GM21423 (cell line): Measurements from ENCODE around the gene ZBTB38.
A peak's percentile ranks its signal among the peaks of the same experiment; 100 is the strongest.

Experiments used
- ATAC-seq: cut with Tn5 transposase; IDR thresholded peaks from one replicate; pipeline ENCODE4 v1.9.1; 2021; ENCODE audit warnings: mild to moderate bottlenecking, moderate library complexity; ENCODE audit not compliant: unreplicated experiment

Gene ZBTB38

DNA sequence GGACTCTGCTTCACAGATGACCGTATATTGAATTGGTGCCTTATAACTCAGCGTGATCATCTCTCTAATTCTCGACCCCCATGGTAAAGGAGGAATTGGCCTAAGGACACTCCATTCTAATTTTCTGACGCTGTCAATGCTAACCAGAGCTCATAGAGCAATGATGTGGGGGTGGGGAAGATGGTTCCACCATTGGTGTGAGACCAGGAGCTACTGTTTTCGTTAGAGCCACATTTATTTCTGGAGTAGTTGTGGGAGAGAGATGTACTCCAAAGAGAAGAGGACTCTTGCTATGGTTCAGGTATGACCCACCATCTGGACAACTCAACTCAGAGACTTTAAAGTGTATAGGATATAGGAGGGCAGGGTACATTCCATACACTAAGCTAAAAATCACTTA lies 16.3 kb downstream of the ZBTB38 start:
- ATAC-seq = no peak

DNA sequence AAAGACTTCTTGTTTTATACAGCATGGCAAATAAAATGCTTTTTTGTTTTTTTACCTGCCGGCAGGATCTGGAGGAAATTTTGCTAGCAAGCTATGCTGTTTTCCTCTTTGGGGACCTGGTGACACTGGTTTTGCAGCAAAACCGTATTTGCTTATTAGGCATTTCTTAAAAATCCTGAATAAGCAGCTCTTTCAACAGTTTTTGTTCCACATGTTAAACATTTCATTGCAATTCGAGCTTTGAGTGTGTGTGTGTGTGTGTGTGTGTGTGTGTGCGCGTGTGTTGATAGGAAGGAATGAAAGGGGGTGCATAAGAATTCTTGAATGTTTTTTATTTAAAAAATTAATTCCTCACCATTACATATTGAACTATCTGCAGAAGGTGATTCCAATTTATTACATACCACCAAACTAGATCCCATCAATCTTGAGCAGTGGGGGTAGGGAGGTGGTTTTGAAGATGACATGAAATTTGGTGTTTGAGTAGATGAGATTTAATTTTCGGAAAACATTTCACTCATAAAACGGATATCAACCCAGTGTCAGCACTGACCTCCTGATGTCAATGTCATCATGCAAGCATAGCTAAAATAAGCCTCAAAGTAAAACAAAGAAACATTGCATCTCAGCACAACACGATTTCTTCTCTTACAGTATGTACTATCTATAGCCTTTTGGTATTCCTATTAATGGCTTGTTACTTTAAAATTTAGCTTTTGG lies 17.3 kb downstream of the ZBTB38 start:
- ATAC-seq = no peak

DNA sequence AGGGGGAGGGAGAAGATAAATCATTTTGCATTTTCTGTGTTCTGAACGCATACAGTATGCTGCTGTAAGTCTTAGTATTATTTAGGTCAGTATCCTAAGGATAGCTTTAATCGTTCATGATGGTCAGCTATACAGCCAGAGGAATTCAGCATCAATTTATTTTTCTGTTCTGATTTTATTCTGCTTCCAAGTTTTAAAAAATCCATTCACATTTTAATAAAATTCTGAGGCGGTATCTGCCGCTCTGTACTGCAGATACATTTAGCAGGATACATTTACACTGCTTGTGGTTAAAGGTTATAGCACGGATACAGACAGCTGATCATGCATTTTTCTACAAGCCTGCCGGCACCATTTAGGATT lies 17.8 kb downstream of the ZBTB38 start:
- no peak for ATAC-seq

DNA sequence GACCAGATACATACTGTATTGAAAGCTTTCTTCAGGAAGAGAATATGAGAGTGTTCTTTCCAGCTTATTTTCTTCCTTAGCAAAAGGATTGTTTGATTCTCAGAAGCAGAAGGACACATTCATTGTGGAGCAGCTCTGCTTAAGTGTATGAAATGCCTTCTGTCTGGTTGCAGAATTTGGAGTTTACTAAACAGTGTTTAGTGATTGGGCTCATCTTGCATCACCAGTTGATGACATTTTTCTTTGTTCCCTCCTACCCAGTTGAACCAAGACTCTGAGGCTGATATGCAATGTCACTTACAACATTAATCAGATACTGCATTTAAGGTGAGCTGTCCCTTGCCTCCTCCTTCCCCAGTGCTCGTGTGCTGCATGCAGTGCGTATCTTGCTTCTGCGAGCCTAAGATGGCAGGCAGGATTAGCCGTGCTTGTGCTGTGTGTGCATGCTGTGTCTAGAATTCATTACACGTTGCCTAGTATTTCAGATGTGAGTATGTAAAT lies 18.4 kb downstream of the ZBTB38 start:
- no peak for ATAC-seq

DNA sequence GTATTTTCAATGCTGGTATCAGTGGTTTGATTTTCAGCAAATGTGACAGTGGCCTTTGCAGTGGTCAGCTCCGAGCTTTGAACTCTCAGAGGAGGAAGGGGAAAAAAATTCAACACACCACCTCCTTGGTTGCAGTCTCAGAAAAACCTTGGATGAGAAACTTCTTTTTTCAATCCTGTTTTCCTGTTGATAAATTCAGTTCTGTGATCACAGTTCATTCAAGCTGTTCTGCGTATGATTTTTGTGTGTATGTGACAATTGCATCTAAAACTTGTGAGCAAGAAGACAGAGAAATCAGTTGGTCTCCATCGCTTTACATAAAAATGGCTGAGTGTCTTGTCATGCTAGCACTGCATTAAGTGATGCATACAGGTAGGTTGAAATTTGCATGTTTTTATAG lies 19.2 kb downstream of the ZBTB38 start:
- ATAC-seq = no peak

DNA sequence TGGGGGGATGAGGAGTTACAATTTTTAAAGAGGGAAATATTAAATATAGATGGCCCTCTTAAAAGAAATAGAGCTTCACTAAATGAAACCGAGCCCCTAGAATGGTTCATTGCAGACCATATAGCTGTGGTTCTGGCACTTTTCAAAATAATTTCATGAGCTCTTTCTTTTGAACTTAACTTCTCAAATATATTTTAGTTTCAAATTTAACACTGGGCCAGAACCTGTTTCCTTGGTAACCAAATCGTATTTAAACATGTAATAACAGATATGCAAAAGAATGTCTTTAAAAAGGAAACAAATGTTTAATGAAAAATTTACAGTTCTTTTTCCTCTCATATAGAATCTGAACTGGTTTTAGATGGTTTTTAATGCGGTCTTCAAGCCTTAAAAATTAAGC lies 20.1 kb downstream of the ZBTB38 start:
- no peak for ATAC-seq

DNA sequence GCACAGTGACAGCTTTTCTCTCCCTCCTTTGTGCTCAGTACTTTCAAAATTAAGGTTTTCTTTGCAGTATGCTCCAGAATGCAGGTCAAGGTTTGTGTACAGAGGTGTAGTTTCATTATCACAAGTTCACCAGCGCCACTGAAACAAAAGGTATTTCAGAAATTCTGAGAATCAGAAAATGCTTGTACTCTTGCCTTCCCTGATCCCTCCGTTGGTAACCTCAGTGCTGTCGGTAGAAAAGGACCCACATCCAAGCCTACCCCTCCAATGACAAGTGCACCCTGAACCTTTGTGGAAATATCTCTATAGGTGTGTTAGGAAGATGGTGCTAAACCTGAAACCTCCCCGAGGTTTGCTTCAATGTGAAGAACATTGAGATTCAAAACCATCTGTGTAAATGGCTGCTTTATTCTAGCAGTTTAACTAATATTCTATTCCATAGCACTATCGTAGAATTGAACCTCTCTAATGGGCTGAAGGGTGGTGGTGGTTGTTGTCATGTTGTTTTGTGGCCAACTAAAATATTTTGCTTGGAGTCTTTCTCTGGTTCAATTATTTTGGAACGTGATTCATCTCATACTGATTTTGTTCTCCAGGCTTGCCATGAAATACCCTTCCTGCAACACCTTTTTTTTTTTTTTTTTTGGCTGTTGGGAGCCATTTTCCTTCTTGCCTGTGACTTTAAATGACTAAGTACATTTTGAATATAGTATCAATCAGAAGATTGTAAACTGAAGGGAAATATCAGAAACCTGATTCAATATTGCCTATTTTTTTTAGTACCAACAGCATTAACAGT lies 20.7 kb downstream of the ZBTB38 start:
- peak; percentile 39 for ATAC-seq

DNA sequence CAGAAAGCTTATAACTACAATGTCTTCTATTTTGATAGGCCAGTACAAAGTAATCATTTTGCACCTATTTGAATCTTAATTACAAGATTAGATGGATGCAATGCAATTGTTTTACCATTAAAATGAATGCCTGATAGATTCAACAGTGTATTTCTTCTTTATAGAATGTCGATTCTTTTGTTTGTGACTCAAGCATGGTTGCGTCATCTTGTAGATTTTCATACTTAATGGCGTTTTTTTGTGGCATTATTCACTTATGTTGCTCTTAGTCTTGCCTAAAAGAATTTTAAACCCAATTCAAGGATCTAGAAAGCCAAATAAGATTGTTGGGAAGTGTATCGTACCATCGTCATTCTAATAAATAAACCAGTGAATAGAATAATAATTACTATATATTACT lies 21.4 kb downstream of the ZBTB38 start:
- ATAC-seq = no peak

DNA sequence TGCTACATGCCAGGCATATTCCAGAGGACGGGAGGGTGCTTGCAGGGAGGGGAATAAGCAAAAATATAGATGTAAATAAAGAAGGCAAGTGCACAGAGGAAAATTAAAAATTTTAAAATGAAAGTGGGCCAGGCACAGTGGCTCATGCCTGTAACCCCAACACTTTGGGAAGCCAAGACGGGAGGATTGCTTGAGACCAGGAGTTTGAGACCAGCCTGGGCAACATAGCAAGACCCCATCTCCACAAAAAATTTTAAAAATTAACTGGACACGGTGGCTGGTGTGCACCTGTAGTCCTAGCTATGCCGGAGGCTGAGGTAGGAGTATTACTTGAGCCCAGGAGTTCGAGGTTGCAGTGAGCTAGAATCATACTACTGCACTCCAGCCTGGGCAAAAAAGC lies 22.4 kb downstream of the ZBTB38 start:
- no peak for ATAC-seq

DNA sequence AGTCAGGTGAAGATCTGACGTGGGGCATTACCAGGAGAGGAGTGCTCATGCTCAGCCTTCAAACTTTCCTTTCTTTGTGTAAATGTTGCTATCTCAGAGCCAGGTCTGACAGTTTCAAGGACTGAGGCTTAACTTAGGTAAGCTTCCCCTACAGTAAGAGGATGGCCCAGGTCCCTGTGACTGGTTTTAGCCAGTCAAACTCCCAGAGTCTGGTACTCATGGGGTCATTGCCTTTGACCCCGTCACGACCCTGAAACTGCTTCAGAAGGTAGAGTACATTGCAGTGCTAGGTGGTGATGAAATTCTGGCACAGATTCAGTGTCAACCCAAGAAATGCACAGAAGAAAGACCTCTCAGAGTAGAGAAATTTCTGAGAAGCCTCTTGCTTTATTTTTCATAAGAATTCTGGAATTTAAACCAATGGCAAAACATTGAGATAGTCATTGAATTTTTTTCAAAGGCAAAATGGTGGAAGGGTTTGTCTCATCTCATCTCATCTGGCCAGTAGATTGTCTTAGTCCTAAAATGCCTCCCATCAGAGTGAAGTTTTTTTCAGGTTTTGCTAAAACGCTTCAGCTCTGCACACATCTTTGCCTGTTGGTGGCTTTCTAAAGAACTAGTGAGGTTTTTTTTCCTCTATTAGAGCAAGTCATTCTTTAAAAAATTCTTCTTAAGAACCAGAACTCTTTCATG lies 23.1 kb downstream of the ZBTB38 start:
- no peak for ATAC-seq

DNA sequence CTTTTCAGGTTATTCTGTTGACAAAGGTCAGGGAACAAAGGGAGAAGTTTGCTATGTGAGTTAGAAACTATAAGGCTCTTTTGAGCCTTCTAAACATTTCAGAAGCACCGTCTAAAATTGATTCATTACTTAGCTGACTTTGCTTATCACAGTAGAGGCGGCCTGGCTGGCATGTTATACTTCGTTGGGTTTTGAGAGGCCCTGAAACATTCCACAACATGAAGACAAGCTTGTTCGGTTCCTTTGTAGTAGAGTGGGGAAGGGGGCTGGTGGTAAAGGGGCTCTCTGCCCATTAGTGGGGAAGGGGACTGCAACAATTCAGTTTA lies 23.6 kb downstream of the ZBTB38 start:
- ATAC-seq = no peak

DNA sequence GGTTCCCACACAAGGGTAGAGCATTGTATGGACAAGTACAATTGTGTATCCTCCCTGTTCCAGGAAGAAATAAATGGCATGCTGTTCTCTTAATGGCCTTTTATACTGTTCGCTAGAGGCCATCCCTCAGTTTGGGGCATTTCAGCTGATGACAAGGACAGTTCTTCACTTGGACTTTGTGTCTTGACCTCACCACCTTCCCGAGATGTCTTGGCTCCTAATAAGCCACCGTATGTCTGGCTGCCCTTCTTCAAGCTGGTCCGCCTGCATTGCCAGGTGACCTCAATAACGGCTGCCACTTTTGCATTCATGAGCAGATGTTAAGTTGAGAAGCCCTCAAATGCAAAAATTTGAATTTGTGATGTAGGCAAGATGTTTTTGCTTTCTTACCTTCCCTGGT lies 24.1 kb downstream of the ZBTB38 start:
- ATAC-seq = no peak

DNA sequence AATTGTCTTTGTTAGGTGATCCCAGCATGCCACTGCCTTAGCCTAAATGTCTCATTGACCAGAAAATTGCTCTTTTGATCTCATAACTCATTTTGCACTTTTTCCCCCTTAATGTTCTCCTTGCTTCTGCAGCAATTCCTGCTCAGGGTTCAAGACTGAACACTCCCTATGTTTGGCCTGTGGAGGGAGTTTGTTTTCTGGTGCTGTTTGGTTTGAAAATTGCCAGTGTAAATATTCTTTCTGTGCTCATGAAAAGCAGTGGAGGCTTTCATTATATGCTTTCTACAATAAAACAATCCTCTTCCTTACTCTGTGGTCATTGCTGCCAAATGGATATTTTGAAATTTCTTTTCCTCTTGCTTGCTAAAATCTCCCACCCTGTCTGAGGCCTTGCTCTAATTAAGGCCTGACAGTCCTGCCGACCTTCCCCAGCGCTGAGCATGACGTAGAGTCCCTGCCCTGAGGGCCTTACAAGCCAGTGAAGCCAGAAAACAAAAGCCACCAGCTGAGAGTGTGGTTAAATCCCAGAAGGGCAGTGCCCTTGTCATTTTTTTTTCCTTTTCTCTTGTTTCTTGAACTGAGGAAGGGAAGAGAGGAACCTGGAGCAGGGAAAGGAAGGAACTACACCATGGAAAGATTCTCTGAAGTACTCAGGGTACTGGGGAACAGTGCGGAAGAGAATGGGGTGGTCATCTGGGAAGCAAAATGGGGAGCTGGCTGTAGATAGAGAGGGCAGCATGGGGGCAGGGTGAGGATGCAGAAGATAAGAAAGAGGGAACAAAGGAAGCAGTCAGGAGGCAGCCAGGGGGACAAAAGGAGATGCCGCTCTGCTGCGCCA lies 24.8 kb downstream of the ZBTB38 start:
- no peak for ATAC-seq

DNA sequence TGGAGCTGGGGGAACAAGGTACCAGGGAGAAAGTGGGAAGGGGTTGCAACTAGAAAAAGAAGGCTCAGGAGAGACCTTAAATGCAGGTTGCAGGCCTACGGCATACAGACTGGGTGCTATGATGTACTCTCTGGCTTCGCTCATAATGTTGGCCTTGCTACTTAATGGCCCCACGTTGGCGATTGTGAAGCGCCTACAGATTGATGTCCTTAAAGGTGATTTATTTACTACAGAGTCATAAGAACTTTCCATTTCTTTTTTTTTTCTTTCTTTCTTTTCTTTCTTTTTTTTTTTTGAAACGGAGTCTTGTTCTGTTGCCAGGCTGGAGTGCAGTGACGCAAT lies 25.4 kb downstream of the ZBTB38 start:
- no peak for ATAC-seq

DNA sequence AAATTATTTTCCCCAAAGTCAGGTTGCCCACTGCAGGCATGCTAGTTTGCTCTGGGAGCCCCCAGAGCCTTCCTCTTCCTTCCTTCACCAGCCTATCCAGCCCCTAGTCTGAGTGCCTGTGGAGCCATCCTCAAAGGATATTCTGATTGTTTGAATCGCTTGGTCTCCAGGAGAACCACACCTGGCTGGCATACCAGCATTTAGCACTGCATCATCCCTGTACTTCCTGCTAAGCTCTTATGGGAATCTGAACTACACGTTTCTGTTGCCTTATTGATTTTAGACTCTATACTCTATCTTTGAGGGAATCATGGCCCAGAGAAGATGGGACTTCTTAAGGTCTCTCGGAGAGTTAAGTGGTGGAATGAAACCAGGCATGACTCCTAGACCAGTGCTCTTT lies 26.3 kb downstream of the ZBTB38 start:
- no peak for ATAC-seq

DNA sequence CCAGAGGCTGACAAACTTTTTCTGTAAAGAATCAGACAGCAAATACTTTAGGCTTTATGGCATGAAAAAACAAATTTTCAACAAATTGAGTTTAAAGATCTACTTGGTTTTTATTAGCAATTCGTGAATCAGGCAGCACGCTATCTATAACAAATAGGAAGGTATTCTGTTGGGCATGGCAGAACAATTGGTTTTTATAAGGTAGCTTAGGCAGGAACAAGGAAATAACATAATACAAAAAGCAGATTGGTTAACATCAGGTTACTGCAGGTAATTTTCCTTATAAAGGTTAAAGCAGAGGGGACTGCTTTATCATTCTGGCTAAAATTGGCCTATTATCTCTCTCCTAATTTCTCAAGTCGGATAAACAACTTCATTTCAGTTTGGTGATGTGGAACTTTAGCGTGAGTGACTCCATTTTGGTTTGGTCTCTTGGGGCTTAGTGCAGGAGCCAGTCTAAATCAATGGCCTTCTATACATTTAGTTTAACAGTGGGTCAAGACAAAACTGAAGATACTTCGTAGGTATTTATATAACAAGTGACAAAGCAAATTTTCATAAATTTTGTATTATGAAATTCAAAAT lies 26.8 kb downstream of the ZBTB38 start:
- no peak for ATAC-seq

DNA sequence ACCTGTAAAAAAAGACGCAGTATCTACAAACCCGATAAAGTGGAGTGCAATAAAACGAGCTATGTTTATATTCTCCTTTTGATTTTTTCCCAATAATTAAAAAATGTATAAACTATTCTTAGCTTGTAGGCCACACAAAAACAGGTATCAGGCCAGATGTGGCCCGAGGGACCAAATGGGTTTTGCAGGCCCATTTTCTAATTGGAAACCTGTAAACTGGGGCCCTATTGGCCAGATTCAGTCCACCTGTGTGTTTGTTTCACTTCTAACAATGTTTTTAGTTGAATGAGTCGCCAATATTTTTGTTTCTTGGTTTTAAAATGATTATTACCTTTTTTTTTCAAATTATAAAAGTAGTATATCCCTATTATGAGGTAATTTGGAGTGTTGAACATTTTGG lies 29.7 kb downstream of the ZBTB38 start:
- ATAC-seq = no peak

DNA sequence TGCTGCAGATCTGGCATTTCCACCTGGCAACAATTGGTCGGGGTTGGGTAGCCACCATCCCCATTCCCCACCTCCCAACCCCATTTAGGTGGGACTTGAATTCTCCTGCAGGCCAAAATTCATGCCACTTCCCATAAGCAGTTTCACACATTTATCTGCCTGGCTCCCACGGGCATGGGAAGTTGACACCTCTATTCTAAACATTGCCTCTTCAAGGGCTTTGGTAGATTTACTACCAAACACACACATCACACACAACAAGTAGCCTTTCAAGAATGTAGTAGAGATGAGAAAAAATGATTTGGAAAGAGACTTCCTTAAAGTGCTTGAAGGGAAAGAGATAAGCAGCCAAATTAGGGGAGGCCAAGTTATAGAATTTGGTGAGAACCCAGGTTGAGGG lies 30.9 kb downstream of the ZBTB38 start:
- no peak for ATAC-seq

DNA sequence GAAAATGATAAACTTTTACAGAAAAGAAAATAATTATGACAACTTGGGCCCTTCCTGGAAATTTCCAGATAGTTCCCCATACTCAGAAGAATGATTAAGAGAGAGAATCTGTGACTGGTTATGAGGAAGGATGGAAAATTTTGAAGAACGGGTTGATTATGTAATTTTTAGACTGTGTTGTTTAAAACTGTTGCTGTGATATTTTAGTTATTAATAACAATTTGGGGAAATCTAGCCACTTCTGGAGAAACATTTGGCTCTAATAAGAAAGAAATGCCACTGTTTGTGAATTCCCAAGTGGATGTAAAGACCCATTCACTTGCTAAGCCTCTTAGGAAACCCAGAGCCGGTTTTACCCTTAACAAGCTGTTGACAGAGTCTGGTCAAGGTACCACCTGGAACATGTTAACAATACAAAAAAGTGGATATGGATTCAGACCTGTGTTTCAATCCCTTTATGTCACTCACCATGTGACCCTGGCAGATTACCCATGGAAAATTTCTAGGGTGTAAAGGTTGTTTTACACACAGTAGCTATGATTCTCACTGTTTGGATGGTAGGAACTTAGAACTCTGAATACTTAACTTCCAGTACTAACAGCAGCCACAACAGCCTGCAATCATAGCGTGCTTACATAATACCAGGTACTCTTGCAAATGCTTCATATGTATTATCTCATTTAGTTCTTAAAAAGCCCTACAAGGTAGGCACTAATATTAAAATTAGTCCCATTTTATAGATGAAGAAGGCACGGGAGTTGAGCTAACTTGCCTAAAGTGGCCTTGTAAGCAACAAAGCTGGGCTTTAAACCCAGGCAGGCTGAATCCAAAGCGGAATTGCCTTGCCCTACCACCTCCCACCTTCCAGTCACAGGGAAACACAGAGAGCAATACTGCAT lies 32.0 kb downstream of the ZBTB38 start:
- ATAC-seq = no peak

DNA sequence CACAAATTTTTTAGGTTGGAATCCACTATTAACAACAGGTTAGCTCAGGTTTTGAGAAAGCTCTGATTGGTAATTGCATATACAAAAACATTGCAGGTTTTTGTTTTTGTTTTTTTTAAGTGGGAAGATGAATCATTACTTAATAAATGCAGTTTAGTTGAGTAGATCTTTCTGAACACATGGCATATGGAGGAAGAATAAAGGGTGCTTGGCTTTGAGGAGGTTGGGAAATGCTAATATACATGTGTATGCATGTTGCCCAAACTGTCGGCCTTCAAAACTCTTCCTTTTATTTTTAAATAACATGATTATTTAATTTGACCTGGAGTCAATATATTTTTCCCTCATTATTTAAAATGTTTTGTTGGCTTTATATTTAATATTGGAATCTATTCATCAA lies 32.8 kb downstream of the ZBTB38 start:
- no peak for ATAC-seq
